Hepatocyte (in vitro differentiated cells): ENCODE results near the gene TRIP10.

Experiments
- EZH2 ChIP-seq: fragments of 200-600 bp; sonication (generic); IDR thresholded peaks from 2 replicates; pipeline ENCODE4 v1.6.1; 2016; ENCODE audit warnings: antibody characterized with exemption, mild to moderate bottlenecking, borderline replicate concordance
- TF ChIP-seq, protein P1 (sequence below): fragments of 200-600 bp; sonication (generic); IDR thresholded peaks from 2 replicates; pipeline ENCODE4 v1.5.1; 2016; ENCODE audit warnings: antibody characterized with exemption, mild to moderate bottlenecking; ENCODE audit not compliant: poor library complexity

DNA sequence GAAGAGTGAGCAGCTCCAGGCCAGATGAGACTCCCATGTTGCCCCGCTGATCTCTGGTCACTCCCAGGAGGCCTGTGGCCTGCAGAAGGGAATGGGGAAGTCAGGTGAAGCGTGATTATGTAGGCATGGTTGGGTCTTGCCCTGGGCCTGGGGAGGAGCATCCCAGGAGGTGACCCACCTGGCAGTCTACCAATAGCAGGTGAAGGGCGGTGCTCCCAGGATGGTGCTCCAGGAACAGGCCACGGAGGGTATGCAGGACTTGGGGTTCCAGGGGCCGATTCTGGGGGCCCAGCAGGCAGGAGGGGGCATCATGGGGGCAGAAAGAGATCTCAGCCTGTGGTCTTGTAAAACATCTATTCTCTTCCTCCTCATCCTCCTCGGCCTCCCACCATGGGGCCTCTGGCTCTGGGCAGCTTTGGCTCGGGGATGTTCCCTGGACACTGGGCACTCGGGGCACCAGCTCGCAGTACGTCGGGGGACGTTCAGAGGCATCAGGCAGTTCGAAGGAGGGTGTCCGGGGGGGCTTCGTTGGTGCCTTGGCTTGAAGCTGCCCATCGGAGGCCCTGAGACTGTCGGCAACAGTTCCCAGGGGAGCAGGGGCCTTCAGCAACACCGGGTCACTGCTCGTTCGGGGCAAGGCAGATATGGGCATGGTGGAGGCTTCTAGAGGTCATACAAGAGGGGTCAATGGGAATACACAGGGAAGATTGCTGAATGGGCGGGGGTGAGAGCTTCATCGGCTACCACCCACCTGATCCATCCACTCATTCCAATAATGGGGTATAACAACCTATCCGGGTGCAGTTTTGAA lies 15.4 kb downstream of the TRIP10 start:
- TF ChIP-seq, protein P1, sequence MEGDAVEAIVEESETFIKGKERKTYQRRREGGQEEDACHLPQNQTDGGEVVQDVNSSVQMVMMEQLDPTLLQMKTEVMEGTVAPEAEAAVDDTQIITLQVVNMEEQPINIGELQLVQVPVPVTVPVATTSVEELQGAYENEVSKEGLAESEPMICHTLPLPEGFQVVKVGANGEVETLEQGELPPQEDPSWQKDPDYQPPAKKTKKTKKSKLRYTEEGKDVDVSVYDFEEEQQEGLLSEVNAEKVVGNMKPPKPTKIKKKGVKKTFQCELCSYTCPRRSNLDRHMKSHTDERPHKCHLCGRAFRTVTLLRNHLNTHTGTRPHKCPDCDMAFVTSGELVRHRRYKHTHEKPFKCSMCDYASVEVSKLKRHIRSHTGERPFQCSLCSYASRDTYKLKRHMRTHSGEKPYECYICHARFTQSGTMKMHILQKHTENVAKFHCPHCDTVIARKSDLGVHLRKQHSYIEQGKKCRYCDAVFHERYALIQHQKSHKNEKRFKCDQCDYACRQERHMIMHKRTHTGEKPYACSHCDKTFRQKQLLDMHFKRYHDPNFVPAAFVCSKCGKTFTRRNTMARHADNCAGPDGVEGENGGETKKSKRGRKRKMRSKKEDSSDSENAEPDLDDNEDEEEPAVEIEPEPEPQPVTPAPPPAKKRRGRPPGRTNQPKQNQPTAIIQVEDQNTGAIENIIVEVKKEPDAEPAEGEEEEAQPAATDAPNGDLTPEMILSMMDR: no peak
- TF ChIP-seq EZH2: no peak
